Neural cell (in vitro differentiated cells): ENCODE data around the gene RNF217. TPM values are rescaled to one million over a fixed set of nuclear protein-coding genes. Genes with fewer than 3 reads are reported as not detected.

Experiments used
- H2AFZ ChIP-seq: fragments of 200-600, 300-800 bp; sonication (generic), shearing (Covaris generic); 2 replicates; pipeline ENCODE4 v1.6.0; 2014; ENCODE audit warnings: low read depth, mild to moderate bottlenecking, antibody characterized with exemption, low read length, moderate library complexity
- H3F3A ChIP-seq: fragments of 200-600 bp; shearing (Covaris generic); 2 replicates; pipeline ENCODE4 v1.6.1; 2016; ENCODE audit warnings: mild to moderate bottlenecking, moderate library complexity, mixed read lengths, antibody characterized with exemption, low read length; ENCODE audit not compliant: insufficient read depth, poor library complexity, severe bottlenecking
- H3K27ac ChIP-seq: fragments of 200-600, 300-800 bp; sonication (generic), shearing (Covaris generic); 2 replicates; pipeline ENCODE4 v1.5.1; 2014; ENCODE audit warnings: mild to moderate bottlenecking, low read length, moderate library complexity
- H3K27me3 ChIP-seq: fragments of 300-800, 200-600 bp; sonication (generic), shearing (Covaris generic); 2 replicates; pipeline ENCODE4 v1.6.0; 2014; ENCODE audit warnings: mild to moderate bottlenecking, low read depth, low read length, moderate library complexity; ENCODE audit not compliant: insufficient read depth
- H3K36me3 ChIP-seq: fragments of 300-800, 200-600 bp; sonication (generic), shearing (Covaris generic); 2 replicates; pipeline ENCODE4 v1.5.1; 2014; ENCODE audit warnings: mild to moderate bottlenecking, antibody characterized with exemption, low read length, moderate library complexity; ENCODE audit not compliant: insufficient read depth
- H3K4me2 ChIP-seq: fragments of 300-800, 200-600 bp; sonication (generic), shearing (Covaris generic); 2 replicates; pipeline ENCODE4 v1.6.0; 2014; ENCODE audit warnings: mild to moderate bottlenecking, low read length
- H3K4me3 ChIP-seq: fragments of 300-800, 200-600 bp; sonication (generic), shearing (Covaris generic); 2 replicates; pipeline ENCODE4 v1.5.1; 2014; ENCODE audit warnings: mild to moderate bottlenecking, low read length, moderate library complexity
- H3K79me2 ChIP-seq: fragments of 200-600 bp; shearing (Covaris generic); replicated peaks from 2 replicates; pipeline ENCODE4 v1.6.0; 2014; ENCODE audit warnings: mild to moderate bottlenecking, low read length, moderate library complexity; ENCODE audit not compliant: insufficient read depth
- H3K9ac ChIP-seq: fragments of 300-800, 200-600 bp; sonication (generic), shearing (Covaris generic); 2 replicates; pipeline ENCODE4 v1.6.1; 2016; ENCODE audit warnings: mild to moderate bottlenecking, low read length, mixed read lengths
- H3K9me2 ChIP-seq: fragments of 200-600 bp; shearing (Covaris generic); 2 replicates; pipeline ENCODE4 v1.6.1; 2016; ENCODE audit warnings: mild to moderate bottlenecking, low read length, mixed read lengths; ENCODE audit not compliant: insufficient read depth
- H3K9me3 ChIP-seq: fragments of 200-600, 300-800 bp; sonication (generic), shearing (Covaris generic); 2 replicates; pipeline ENCODE4 v1.6.1; 2016; ENCODE audit warnings: mild to moderate bottlenecking, mixed run types, low read length, moderate library complexity, mixed read lengths
- H4K20me1 ChIP-seq: fragments of 200-600 bp; shearing (Covaris generic); 2 replicates; pipeline ENCODE4 v1.6.1; 2016; ENCODE audit warnings: mild to moderate bottlenecking, mixed run types; ENCODE audit not compliant: insufficient read depth
- EP300 ChIP-seq: fragments of 450-650 bp; conservative IDR thresholded peaks from 2 replicates; pipeline ENCODE4 v1.6.1; 2014; ENCODE audit warnings: antibody characterized with exemption, mild to moderate bottlenecking, moderate library complexity; ENCODE audit not compliant: poor library complexity, severe bottlenecking
- EZH2 ChIP-seq: fragments of 200-600, 300-800 bp; shearing (Covaris generic), sonication (generic); IDR thresholded peaks from 2 replicates; pipeline ENCODE4 v1.6.1; 2014; ENCODE audit warnings: antibody characterized with exemption, low read length, borderline replicate concordance, mild to moderate bottlenecking; ENCODE audit not compliant: insufficient read depth, poor library complexity, severe bottlenecking
- MXI1 ChIP-seq: fragments of 450-650 bp; conservative IDR thresholded peaks from 2 replicates; pipeline ENCODE4 v1.6.1; 2014; ENCODE audit warnings: antibody characterized with exemption, mild to moderate bottlenecking; ENCODE audit not compliant: poor library complexity, severe bottlenecking
- POLR2AphosphoS5 ChIP-seq: IDR thresholded peaks from 2 replicates; pipeline ENCODE4 v1.6.1; 2012
- RAD21 ChIP-seq: fragments of 450-650 bp; conservative IDR thresholded peaks from 2 replicates; pipeline ENCODE4 v1.6.1; 2014; ENCODE audit warnings: antibody characterized with exemption, mild to moderate bottlenecking, moderate library complexity
- SMC3 ChIP-seq: fragments of 450-650 bp; conservative IDR thresholded peaks from 2 replicates; pipeline ENCODE4 v1.6.1; 2014; ENCODE audit warnings: antibody characterized with exemption, mild to moderate bottlenecking, moderate library complexity; ENCODE audit not compliant: poor library complexity
- TAF1 ChIP-seq: IDR thresholded peaks from 2 replicates; pipeline ENCODE4 v1.6.1; 2012; ENCODE audit warnings: low read depth
- polyA plus RNA-seq: library from polyadenylated mRNA; depleted of rRNA; stranded (reverse); fragments of >200 nt; gene quantifications from 2 replicates; pipeline ENCODE4 v1.2.3, GENCODE V29; 2014
- TF ChIP-seq, protein P1 (sequence below): fragments of 450-650 bp; IDR thresholded peaks from 2 replicates; pipeline ENCODE4 v1.5.1; 2014; ENCODE audit warnings: antibody characterized with exemption, mild to moderate bottlenecking, moderate library complexity; ENCODE audit not compliant: poor library complexity, severe bottlenecking
- TF ChIP-seq, protein P2 (sequence below): IDR thresholded peaks from 2 replicates; pipeline ENCODE4 v1.6.1; 2012; ENCODE audit warnings: borderline replicate concordance

Gene RNF217
- polyA plus RNA-seq, 1 donor from 2014 or later: 10.2 TPM

DNA sequence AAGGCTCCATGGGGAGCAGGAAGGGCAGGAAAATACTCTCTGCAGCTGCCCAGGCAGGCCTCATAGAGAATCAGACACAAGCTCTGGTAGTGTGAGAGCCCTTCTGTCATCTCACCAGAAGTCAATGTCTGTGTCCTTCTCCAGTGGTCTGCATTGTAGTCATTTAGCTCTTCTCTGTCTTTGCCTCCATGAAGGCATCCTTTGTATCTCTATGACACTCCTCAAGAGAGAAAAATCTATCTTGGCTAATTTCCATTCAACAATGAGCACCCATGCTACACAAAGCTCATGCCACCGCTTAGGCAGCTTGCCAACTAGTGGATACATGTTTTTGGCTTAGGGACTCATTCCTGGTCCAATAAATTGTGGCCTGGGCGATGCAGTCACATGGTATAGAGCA lies 92.1 kb downstream of the RNF217 start:
- H3K4me3 ChIP-seq: no peak overlapping the region
- no peaks in the 10 kb centered on the region for H4K20me1 ChIP-seq
- no peak overlapping the region for H2AFZ ChIP-seq
- no peak overlapping the region for H3K4me2 ChIP-seq
- H3K9me3 ChIP-seq: no peaks in the 10 kb centered on the region
- no peak overlapping the region for H3K9ac ChIP-seq
- H3K36me3 ChIP-seq: no peaks in the 10 kb centered on the region
- H3K27me3 ChIP-seq: no peaks in the 10 kb centered on the region
- no peak for TF ChIP-seq EP300
- no peak for TF ChIP-seq TAF1
- no peak for TF ChIP-seq SMC3
- no peak for TF ChIP-seq MXI1
- no peak for TF ChIP-seq RAD21
- TF ChIP-seq, protein P1, sequence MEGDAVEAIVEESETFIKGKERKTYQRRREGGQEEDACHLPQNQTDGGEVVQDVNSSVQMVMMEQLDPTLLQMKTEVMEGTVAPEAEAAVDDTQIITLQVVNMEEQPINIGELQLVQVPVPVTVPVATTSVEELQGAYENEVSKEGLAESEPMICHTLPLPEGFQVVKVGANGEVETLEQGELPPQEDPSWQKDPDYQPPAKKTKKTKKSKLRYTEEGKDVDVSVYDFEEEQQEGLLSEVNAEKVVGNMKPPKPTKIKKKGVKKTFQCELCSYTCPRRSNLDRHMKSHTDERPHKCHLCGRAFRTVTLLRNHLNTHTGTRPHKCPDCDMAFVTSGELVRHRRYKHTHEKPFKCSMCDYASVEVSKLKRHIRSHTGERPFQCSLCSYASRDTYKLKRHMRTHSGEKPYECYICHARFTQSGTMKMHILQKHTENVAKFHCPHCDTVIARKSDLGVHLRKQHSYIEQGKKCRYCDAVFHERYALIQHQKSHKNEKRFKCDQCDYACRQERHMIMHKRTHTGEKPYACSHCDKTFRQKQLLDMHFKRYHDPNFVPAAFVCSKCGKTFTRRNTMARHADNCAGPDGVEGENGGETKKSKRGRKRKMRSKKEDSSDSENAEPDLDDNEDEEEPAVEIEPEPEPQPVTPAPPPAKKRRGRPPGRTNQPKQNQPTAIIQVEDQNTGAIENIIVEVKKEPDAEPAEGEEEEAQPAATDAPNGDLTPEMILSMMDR: no peak
- no peak for TF ChIP-seq POLR2AphosphoS5
- TF ChIP-seq, protein P2, sequence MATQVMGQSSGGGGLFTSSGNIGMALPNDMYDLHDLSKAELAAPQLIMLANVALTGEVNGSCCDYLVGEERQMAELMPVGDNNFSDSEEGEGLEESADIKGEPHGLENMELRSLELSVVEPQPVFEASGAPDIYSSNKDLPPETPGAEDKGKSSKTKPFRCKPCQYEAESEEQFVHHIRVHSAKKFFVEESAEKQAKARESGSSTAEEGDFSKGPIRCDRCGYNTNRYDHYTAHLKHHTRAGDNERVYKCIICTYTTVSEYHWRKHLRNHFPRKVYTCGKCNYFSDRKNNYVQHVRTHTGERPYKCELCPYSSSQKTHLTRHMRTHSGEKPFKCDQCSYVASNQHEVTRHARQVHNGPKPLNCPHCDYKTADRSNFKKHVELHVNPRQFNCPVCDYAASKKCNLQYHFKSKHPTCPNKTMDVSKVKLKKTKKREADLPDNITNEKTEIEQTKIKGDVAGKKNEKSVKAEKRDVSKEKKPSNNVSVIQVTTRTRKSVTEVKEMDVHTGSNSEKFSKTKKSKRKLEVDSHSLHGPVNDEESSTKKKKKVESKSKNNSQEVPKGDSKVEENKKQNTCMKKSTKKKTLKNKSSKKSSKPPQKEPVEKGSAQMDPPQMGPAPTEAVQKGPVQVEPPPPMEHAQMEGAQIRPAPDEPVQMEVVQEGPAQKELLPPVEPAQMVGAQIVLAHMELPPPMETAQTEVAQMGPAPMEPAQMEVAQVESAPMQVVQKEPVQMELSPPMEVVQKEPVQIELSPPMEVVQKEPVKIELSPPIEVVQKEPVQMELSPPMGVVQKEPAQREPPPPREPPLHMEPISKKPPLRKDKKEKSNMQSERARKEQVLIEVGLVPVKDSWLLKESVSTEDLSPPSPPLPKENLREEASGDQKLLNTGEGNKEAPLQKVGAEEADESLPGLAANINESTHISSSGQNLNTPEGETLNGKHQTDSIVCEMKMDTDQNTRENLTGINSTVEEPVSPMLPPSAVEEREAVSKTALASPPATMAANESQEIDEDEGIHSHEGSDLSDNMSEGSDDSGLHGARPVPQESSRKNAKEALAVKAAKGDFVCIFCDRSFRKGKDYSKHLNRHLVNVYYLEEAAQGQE: no peak
- TF ChIP-seq EZH2: no peak
- no peaks in the 10 kb centered on the region for H3K79me2 ChIP-seq
- no peaks in the 10 kb centered on the region for H3K9me2 ChIP-seq
- H3F3A ChIP-seq: no peaks in the 10 kb centered on the region
- H3K27ac ChIP-seq: no peak overlapping the region

DNA sequence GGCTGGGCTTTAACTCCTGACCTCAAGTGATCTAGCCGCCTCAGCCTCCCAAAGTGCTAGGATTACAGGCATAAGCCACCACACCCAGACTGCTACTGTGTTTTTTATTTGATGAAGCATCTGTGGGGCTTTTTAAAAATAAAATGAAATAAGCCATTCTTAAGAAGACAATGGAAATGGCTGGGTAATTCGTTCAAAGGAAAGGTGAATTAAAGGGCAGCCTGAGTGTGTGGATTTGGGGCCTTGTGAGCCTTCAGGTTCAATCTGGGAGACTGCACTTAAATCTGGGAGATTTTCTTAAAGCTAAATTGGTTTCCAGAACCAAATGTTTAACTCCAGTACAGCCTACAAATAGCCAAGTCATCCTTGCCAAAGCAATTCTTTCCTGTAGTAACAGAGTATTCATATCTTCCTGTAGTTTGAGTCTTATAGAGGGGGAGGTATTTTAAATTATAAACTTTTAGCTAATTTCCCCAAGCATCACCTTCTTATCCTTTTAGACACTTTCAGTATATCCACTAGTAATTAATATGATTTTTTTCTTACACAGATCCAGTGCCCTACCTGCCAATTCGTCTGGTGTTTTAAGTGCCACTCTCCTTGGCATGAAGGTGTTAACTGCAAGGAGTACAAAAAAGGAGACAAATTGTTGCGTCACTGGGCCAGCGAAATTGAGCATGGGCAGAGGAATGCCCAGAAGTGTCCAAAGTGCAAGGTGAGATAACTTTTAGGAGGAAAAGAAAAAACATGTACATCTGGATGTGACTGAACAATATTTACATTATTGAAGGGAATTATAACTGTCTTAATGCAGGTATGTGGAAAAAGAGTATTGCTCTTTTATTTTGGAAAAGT lies 95.4 kb downstream of the RNF217 start:
- H3K9me2 ChIP-seq: no peaks in the 10 kb centered on the region
- H2AFZ ChIP-seq: no peak overlapping the region
- TF ChIP-seq EZH2 (no peak), MXI1 (no peak), EP300 (no peak), SMC3 (no peak), POLR2AphosphoS5 (no peak), RAD21 (no peak)
- TF ChIP-seq, protein P2: no peak
- TF ChIP-seq, protein P1: no peak
- H3K4me3 ChIP-seq: no peak overlapping the region
- no peaks in the 10 kb centered on the region for H3K9me3 ChIP-seq
- H3K27ac ChIP-seq: no peak overlapping the region
- H4K20me1 ChIP-seq: no peaks in the 10 kb centered on the region
- no peak overlapping the region for H3K9ac ChIP-seq
- no peaks in the 10 kb centered on the region for H3K27me3 ChIP-seq
- H3K36me3 ChIP-seq: no peaks in the 10 kb centered on the region
- H3K79me2 ChIP-seq: no peaks in the 10 kb centered on the region
- H3K4me2 ChIP-seq: no peak overlapping the region
- no peaks in the 10 kb centered on the region for H3F3A ChIP-seq
